PFSK-1 (cell line): Measurements from ENCODE around the gene ZFP1.

Experiments used
- FOXP2 ChIP-seq: optimal IDR thresholded peaks from 2 replicates; pipeline ENCODE3; 2011; ENCODE audit warnings: borderline replicate concordance, control low read depth, inconsistent platforms; ENCODE audit not compliant: insufficient read depth; ENCODE audit errors: extremely low read length, extremely low read depth
- POLR2AphosphoS5 ChIP-seq: IDR thresholded peaks from 2 replicates; pipeline ENCODE4 v1.6.1; 2012; ENCODE audit warnings: low read depth, mild to moderate bottlenecking, control low read depth, low read length, moderate library complexity
- SIN3A ChIP-seq: IDR thresholded peaks from 2 replicates; pipeline ENCODE4 v1.6.1; 2012; ENCODE audit warnings: mild to moderate bottlenecking, low read length, moderate library complexity, borderline replicate concordance; ENCODE audit not compliant: insufficient read depth
- TAF1 ChIP-seq: IDR thresholded peaks from 2 replicates; pipeline ENCODE4 v1.6.1; 2012; ENCODE audit warnings: low read length, control low read depth, borderline replicate concordance; ENCODE audit not compliant: insufficient read depth
- TF ChIP-seq, protein P1 (sequence below), 2 experiments: IDR thresholded peaks; 2 replicates each; pipeline versions ENCODE4 v1.6.1 to v1.8.0; 2011 to 2012; ENCODE audit warnings: low read depth in 2 of 2, low read length in 2 of 2, control low read depth in 1 of 2, inconsistent platforms in 1 of 2, mild to moderate bottlenecking in 1 of 2, moderate library complexity in 1 of 2; ENCODE audit not compliant: insufficient read depth in 1 of 2

Gene ZFP1

DNA sequence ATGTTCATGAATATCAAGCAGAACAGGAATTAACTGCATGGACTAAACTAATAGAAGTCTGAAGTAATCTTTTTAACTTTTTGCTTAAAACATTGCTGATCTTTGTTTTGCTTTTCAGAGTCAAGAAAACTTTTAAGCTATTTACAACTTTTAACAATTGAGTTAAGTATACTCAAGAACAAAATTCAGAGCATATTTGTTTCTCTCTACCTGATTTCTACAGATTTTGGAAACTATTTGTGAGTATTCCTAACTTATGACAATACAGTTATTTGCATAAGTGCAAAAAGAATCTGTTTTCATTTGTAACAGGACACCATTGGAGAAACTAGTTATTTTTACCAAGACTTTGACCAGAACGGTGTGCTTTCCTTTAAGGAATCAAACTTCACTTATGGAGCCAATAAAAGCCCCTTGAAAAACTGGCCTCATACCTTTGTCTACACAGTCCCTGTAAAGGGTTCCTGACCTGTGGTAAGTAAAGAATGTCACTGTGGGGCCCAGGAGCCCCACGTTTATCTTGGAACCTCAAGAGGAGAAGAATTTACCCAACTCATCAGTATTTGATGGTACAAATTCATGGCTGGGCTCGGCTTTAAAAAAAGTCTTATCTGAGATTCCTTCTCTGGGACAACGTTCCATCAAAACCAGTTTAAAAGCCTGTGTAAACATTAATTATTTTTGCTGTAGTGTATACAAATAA lies 20.5 kb upstream of the ZFP1 start:
- no peak for TF ChIP-seq POLR2AphosphoS5
- TF ChIP-seq, protein P1, sequence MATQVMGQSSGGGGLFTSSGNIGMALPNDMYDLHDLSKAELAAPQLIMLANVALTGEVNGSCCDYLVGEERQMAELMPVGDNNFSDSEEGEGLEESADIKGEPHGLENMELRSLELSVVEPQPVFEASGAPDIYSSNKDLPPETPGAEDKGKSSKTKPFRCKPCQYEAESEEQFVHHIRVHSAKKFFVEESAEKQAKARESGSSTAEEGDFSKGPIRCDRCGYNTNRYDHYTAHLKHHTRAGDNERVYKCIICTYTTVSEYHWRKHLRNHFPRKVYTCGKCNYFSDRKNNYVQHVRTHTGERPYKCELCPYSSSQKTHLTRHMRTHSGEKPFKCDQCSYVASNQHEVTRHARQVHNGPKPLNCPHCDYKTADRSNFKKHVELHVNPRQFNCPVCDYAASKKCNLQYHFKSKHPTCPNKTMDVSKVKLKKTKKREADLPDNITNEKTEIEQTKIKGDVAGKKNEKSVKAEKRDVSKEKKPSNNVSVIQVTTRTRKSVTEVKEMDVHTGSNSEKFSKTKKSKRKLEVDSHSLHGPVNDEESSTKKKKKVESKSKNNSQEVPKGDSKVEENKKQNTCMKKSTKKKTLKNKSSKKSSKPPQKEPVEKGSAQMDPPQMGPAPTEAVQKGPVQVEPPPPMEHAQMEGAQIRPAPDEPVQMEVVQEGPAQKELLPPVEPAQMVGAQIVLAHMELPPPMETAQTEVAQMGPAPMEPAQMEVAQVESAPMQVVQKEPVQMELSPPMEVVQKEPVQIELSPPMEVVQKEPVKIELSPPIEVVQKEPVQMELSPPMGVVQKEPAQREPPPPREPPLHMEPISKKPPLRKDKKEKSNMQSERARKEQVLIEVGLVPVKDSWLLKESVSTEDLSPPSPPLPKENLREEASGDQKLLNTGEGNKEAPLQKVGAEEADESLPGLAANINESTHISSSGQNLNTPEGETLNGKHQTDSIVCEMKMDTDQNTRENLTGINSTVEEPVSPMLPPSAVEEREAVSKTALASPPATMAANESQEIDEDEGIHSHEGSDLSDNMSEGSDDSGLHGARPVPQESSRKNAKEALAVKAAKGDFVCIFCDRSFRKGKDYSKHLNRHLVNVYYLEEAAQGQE (IDR thresholded peaks at IDR 0.05; ENCODE audit: insufficient read depth in 1 of 2, low read depth in 2 of 2, low read length in 2 of 2) = no peak
- TF ChIP-seq TAF1 = no peak
- TF ChIP-seq FOXP2 = no peak
- TF ChIP-seq SIN3A = no peak

DNA sequence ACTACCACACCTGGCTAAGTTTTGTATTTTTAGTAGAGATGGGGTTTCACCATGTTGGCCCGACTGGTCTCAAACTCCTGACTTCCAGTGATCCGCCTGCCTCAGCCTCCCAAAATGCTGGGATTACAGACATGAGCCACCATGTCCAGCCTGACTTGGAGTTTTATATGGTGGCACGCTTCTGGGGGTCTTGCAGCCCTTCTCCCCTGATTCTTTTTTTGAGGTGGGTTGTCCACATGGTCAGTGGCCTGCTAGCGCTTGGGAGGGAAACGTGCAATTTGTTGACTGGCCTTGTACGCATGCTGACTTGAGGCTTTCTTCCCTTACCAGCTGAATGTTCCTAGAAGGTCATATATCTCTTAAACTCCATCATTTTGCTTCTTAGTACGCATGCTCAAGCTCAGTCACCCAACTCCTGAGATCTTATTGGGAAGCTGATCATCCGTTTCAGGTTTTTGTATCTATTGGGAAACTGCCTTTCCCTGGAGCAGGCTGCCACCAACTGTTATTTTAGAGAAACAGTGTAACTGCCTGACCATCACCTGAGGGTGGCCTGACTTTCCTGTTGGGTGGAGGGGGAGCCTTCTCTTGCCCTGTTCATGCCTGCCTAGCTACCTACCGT lies 18.1 kb upstream of the ZFP1 start:
- no peak for TF ChIP-seq FOXP2
- TF ChIP-seq, protein P1 (IDR thresholded peaks at IDR 0.05; ENCODE audit: insufficient read depth in 1 of 2, low read depth in 2 of 2, low read length in 2 of 2) = no peak
- no peak for TF ChIP-seq TAF1
- TF ChIP-seq SIN3A = no peak
- TF ChIP-seq POLR2AphosphoS5 = no peak

DNA sequence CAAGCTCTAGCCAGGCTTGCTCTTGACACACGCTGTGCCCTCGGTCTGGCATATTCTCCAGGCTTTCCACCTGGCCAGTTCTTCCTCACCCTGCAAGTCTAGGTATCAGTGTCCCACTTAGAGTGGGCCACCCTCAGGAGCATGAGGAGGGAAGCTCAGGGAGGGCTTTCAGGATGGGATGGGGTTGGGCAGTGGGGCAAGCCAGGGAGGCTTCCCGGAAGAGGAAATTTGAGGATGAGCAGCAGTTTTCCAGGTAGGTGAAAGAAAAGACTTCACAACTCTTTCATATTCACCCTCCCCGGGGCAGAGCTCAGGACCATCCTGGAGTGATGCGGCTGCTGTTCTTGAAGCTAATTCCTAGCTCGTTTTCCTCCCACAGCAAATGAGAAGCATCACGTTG lies 17.2 kb upstream of the ZFP1 start:
- TF ChIP-seq, protein P1 (IDR thresholded peaks at IDR 0.05; ENCODE audit: insufficient read depth in 1 of 2, low read depth in 2 of 2, low read length in 2 of 2) = no peak
- TF ChIP-seq FOXP2 (no peak), SIN3A (no peak), TAF1 (no peak), POLR2AphosphoS5 (no peak)

DNA sequence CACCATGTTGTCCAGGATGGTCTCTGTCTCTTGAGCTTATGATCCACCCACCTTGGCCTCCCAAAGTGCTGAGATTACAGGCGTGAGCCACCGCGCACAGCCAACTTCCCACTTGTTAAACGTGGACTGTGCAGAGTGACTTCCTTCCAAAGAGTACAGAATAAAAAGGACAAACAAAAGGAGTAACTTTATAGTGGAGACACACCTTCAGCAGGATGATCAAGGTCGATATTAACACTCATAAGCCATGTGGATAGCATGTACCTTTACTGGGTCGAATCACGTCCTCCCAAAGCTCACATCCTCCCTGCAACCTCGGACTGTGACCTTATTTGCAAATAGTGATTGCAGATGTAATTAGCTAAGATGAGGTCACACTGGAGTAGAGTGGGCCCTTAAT lies 10.1 kb upstream of the ZFP1 start:
- TF ChIP-seq TAF1 (no peak), SIN3A (no peak)

DNA sequence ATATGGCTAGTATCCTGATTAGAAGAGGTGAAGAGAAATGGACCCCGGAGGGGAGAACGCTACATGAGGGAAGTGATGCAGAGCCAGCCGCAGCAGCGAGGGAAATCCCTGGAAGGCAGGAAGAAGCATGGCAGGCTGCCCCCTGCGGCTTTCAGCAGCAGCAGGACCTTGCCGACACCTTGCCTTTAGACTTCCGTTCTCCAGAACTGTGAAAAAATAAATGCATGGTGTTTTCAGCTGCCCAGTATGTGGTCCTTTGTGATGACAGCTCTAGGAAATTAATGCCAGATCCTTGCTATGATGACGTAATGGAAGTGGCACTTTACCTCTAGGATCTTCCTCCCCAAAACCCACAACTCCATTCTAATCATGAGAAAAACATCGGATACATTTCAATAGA lies 9.7 kb upstream of the ZFP1 start:
- TF ChIP-seq, protein P1 (IDR thresholded peaks at IDR 0.05; ENCODE audit: insufficient read depth in 1 of 2, low read depth in 2 of 2, low read length in 2 of 2) = no peak
- TF ChIP-seq POLR2AphosphoS5 (no peak), FOXP2 (no peak), SIN3A (no peak), TAF1 (no peak)
